HG03135 (cell line): ENCODE results near the gene TTLL1.
"Not testable (repeated sequence)": the region's sequence is repeated elsewhere in the genome, so short reads cannot be mapped to it uniquely, and the experiment has no call there.

Experiments used
- ATAC-seq: cut with Tn5 transposase; IDR thresholded peaks from one replicate; pipeline ENCODE4 v1.9.1; 2021; ENCODE audit warnings: mild to moderate bottlenecking, moderate library complexity; ENCODE audit not compliant: unreplicated experiment

Gene TTLL1

GRCh38 chr22:43078522-43078921 is 10.7 kb downstream of the TTLL1 start:
- no peak for ATAC-seq

- no peak for ATAC-seq
Observed at GRCh38 chr22:43077121-43077877, 11.9 kb downstream of the TTLL1 start.

- no peak for ATAC-seq
Observed at GRCh38 chr22:43066844-43067385, 22.3 kb downstream of the TTLL1 start.

- ATAC-seq, result no peak
Observed at GRCh38 chr22:43066134-43066533, 23.1 kb downstream of the TTLL1 start.

GRCh38 chr22:43060183-43060582 is 29.0 kb downstream of the TTLL1 start:
- ATAC-seq, result no peak

GRCh38 chr22:43057641-43058040 is 31.6 kb downstream of the TTLL1 start:
- no peak for ATAC-seq

- ATAC-seq, result no peak
Observed at GRCh38 chr22:43053176-43053575, 36.0 kb downstream of the TTLL1 start.

- ATAC-seq, result no peak
Observed at GRCh38 chr22:43050995-43051394, 38.2 kb downstream of the TTLL1 start.

- no peak for ATAC-seq
Observed at GRCh38 chr22:43047605-43048004, 41.6 kb downstream of the TTLL1 start.

- no peak for ATAC-seq
Observed at GRCh38 chr22:43044290-43044712, 44.9 kb downstream of the TTLL1 start.

- ATAC-seq, result no peak
Observed at GRCh38 chr22:43042101-43042780, 47.0 kb downstream of the TTLL1 start.

- no peak for ATAC-seq
Observed at GRCh38 chr22:43039800-43040199, 49.4 kb downstream of the TTLL1 start.

- no peak for ATAC-seq
Observed at GRCh38 chr22:43038325-43038724, 50.9 kb downstream of the TTLL1 start.

- no peak for ATAC-seq
Observed at GRCh38 chr22:43036282-43036829, 52.8 kb downstream of the TTLL1 start.

GRCh38 chr22:43035250-43035649 is 53.9 kb downstream of the TTLL1 start:
- ATAC-seq, result no peak

GRCh38 chr22:43031617-43032016 is 57.6 kb downstream of the TTLL1 start:
- no peak for ATAC-seq

GRCh38 chr22:43018615-43019014 is 70.6 kb downstream of the TTLL1 start:
- ATAC-seq, result no peak

- ATAC-seq, result no peak
Observed at GRCh38 chr22:43017525-43018460, 71.4 kb downstream of the TTLL1 start.

GRCh38 chr22:43016150-43016549 is 73.0 kb downstream of the TTLL1 start:
- ATAC-seq, result not testable (repeated sequence)

- ATAC-seq, result no peak
Observed at GRCh38 chr22:43015677-43016042, 73.5 kb downstream of the TTLL1 start.
